Measurements from ENCODE around the gene GSN. TPM values are rescaled to one million over a fixed set of nuclear protein-coding genes. Genes with fewer than 3 reads are reported as not detected.

The GSN gene
- total and polyA plus RNA-seq, 2 of the 13 experiments (the other 11 are each of a cell fraction or from before 2014, with no cell fraction given): 294 to 307 TPM

- TF ChIP-seq SRY (CRISPR knock-in tag; IDR thresholded peaks at IDR 0.05) (0 out of 2 replicates have a peak, but pooled peaks have one; percentile 39), KDM6A (CRISPR knock-in tag; IDR thresholded peaks at IDR 0.05; ENCODE audit: low read depth) (no peak), ZBTB37 (CRISPR knock-in tag; IDR thresholded peaks at IDR 0.05) (no peak), ZNF597 (CRISPR knock-in tag; IDR thresholded peaks at IDR 0.05) (no peak), NR2F6 (IDR thresholded peaks at IDR 0.05) (no peak), NR2F6 (CRISPR knock-in tag; IDR thresholded peaks at IDR 0.05) (no peak), ZFAT (CRISPR knock-in tag; conservative IDR thresholded peaks at IDR 0.05) (no peak), ZNF841 (CRISPR knock-in tag; IDR thresholded peaks at IDR 0.05; ENCODE audit: borderline replicate concordance) (no peak), ZNF275 (CRISPR knock-in tag; IDR thresholded peaks at IDR 0.05; ENCODE audit: borderline replicate concordance) (no peak), SRSF9 (IDR thresholded peaks at IDR 0.05; ENCODE audit: borderline replicate concordance, insufficient read depth, low read depth, low read length, poor library complexity, severe bottlenecking) (no peak), ZNF609 (CRISPR knock-in tag; IDR thresholded peaks at IDR 0.05; ENCODE audit: borderline replicate concordance) (peak; percentile 57; the same call in 1 of the 2 replicates), JUN (CRISPR knock-in tag; IDR thresholded peaks at IDR 0.05) (no peak), HOXA5 (CRISPR knock-in tag; IDR thresholded peaks at IDR 0.05) (no peak), ZNF775 (CRISPR knock-in tag; IDR thresholded peaks at IDR 0.05; ENCODE audit: borderline replicate concordance) (no peak), MXI1 (IDR thresholded peaks at IDR 0.05; ENCODE audit: borderline replicate concordance, low read depth, low read length) (no peak), ZNF567 (CRISPR knock-in tag; IDR thresholded peaks at IDR 0.05; ENCODE audit: borderline replicate concordance) (no peak; the same call in 1 of the 2 replicates), MXD3 (CRISPR knock-in tag; IDR thresholded peaks at IDR 0.05) (peak; percentile 43), DNMT3B (CRISPR knock-in tag; conservative IDR thresholded peaks at IDR 0.05) (no peak), CCAR2 (optimal IDR thresholded peaks at IDR 0.05; ENCODE audit: low read depth, low read length) (no peak), ZNF431 (CRISPR knock-in tag; IDR thresholded peaks at IDR 0.05; ENCODE audit: borderline replicate concordance, low read depth) (0 out of 2 replicates have a peak, but pooled peaks have one; percentile 67), PHF5A (CRISPR knock-in tag; IDR thresholded peaks at IDR 0.05; ENCODE audit: low read depth, unreplicated experiment) (no peak)
Observed at GRCh38 chr9:121299467-121300282, 31.7 kb downstream of the GSN start (continued).

Measured in HepG2 (cell line).